LNCaP clone FGC (cell line): ENCODE data around the gene ELOA2.

ENCODE experiments used
- DNase-seq: peaks from one replicate; pipeline ENCODE4 v3.0.0-alpha.2; 2011; ENCODE audit warnings: low read depth
- H3K4me3 ChIP-seq: 2 replicates; pipeline ENCODE4 v1.5.1; 2011; ENCODE audit warnings: mild to moderate bottlenecking, low read depth, low read length, control low read depth
- TF ChIP-seq, protein P1 (sequence below): IDR thresholded peaks from 2 replicates; pipeline ENCODE4 v1.5.1; 2012; ENCODE audit warnings: mild to moderate bottlenecking; ENCODE audit not compliant: control insufficient read depth, insufficient read depth; ENCODE audit errors: extremely low read depth

The ELOA2 gene

GRCh38 chr18:47035156-47035671 is at the start of gene ELOA2:
Gene ELOA2 (minus strand): TSS chr18:47035621. CDS start chr18:47035264, 357 bp downstream.
- TF ChIP-seq, protein P1, sequence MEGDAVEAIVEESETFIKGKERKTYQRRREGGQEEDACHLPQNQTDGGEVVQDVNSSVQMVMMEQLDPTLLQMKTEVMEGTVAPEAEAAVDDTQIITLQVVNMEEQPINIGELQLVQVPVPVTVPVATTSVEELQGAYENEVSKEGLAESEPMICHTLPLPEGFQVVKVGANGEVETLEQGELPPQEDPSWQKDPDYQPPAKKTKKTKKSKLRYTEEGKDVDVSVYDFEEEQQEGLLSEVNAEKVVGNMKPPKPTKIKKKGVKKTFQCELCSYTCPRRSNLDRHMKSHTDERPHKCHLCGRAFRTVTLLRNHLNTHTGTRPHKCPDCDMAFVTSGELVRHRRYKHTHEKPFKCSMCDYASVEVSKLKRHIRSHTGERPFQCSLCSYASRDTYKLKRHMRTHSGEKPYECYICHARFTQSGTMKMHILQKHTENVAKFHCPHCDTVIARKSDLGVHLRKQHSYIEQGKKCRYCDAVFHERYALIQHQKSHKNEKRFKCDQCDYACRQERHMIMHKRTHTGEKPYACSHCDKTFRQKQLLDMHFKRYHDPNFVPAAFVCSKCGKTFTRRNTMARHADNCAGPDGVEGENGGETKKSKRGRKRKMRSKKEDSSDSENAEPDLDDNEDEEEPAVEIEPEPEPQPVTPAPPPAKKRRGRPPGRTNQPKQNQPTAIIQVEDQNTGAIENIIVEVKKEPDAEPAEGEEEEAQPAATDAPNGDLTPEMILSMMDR = no peak
- no peak for DNase-seq
- H3K4me3 ChIP-seq = no peak within 1 kb of the TSS

DNA sequence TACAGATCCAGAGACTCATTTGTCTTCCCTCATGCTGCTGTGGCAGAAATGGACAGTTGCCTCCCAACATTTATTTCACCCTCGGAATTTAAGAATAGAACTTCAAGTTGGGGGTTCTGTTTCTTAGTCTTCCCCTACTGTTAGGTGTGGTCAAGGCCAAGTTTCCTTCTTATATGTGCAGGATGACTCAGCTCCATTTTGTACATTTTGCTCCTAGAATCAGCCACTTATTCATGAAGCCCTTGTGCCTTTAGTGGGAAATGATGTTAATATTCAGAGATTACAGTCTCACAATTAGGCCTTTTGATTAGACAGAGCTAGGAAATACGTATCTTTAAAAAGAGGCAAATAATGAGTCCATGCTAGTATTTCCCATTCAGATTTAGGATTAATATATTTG is 46.2 kb upstream of the ELOA2 start:
- no peak for DNase-seq

DNA sequence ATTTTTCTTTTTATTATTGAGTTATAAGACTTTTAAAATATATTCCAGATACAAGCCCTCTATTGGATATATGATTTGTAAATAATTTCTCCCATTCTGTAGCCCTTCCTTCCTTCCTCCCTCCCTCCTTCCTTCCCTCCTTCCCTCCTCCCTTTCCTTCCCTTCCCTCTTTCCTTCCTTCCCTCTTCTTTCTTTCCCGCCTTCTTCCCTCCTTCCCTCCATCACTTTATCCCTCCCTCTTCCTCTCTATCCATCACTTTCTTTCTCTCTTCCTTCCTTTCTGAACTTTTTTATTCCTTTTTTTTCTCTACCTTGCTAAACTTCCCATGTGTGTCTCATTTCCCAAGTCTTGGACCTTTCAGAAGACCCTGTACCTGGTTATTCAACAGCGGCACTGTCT is 45.5 kb upstream of the ELOA2 start:
- no peak for DNase-seq
- TF ChIP-seq, protein P1 = no peak
- no peak overlapping the region for H3K4me3 ChIP-seq

More for the DNA sequence above, 46.2 kb upstream of the ELOA2 start:
- TF ChIP-seq, protein P1 = no peak
- no peak overlapping the region for H3K4me3 ChIP-seq

DNA sequence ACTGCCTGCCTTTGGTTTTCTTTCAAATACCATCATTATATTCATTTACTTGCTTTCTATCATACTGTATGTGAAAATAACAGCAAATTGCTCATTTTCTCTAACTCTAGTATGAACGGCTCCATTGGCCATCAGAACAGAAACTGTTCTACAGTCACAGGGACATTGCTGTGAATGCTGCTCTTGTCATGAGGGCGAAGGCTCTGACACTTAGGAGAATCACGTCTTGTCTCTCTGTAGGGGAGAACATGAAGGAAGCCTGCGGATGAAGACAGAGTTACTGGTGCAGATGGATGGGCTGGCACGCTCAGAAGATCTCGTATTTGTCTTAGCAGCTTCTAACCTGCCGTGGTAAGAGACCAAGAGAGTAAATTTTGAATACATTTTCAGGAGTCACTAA is 41.7 kb upstream of the ELOA2 start:
- DNase-seq = no peak
- TF ChIP-seq, protein P1 = no peak
- H3K4me3 ChIP-seq = no peak overlapping the region

DNA sequence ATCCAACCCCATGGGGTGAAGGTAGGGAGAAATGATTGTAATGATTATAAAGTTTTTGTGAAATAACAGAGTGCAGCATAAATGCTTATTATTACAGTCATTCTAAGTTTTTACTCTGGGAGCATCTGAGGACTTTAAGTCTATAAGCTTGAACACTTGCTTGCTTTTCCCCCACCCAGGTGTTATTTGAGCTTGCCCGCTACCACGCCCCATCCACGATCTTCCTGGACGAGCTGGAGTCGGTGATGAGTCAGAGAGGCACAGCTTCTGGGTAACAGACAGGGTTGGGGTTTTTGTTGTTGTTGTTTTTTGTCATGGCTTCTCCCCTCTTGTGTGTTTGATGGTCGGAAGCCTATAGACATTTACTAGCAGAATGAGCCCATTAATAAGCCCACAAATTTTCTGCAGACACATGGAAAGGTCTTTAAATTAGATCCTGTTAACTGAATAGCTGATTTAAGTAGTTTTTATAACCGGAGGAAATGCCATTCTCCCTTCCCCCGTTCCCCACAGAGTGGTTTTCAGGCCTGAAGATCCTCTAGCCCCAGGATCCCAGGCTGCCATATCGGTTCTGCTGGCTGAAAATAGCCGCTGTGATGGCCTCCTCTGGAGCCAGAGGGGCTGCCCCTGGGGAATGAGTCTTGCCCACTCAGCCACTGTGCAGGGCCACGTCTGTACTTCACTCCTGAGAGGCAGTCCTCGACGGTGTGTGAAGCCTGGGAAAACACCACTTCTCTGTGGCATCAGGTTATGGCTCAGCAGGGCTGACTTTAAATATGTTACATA is 39.9 kb upstream of the ELOA2 start:
- no peak overlapping the region for H3K4me3 ChIP-seq
- no peak for DNase-seq
- TF ChIP-seq, protein P1 = no peak

GRCh38 chr18:47067648-47068047 is 32.2 kb upstream of the ELOA2 start:
- TF ChIP-seq, protein P1 = no peak
- DNase-seq = no peak
- H3K4me3 ChIP-seq = no peak overlapping the region
